ENCODE measurements around the gene GIMAP8.
"Not testable (repeated sequence)": the region's sequence is repeated elsewhere in the genome, so short reads cannot be mapped to it uniquely, and the experiment has no call there.

Gene GIMAP8

DNA sequence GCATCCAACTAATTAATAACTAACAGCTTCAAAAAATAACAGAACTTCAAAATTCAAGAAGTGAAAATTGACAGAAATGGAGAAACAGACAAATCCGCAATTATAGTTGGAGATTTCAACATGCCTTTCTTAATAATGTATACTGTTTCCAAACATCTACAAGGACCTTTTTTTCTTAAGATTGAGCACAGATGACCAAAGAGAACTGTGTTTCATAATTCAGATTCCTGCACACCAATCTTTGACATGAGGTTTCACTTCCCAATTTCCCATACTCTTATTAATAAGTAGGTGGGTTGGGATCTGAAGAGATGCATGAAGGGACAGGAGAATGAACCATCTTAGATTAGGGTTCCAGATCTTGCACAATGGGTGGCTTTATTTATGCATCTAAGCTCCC is 39.4 kb downstream of the GIMAP8 start:
- no peak for TF ChIP-seq EZH2 (IDR thresholded peaks at IDR 0.05; ENCODE audit: borderline replicate concordance, low read length)
- no peak for TF ChIP-seq CTCF (IDR thresholded peaks at IDR 0.05; ENCODE audit: low read length)
- Histone ChIP-seq H3K4me3 (ENCODE audit: low read depth, low read length, poor library complexity, severe bottlenecking) (no peak overlapping the region), H3F3A (ENCODE audit: insufficient read depth, low read length) (no peaks in the 10 kb centered on the region), H3K27me3 (ENCODE audit: insufficient read depth, low read length) (no peaks in the 10 kb centered on the region), H3K9me2 (ENCODE audit: low read depth, low read length) (peaks cover 3% of the 10 kb centered on the region), H3K79me2 (ENCODE audit: insufficient read depth, low read length) (no peaks in the 10 kb centered on the region), H3K9me3 (ENCODE audit: low read length) (no peaks in the 10 kb centered on the region), H3K9ac (ENCODE audit: low read length) (no peak overlapping the region), H3K36me3 (ENCODE audit: insufficient read depth, low read length) (no peaks in the 10 kb centered on the region), H3K27ac (ENCODE audit: low read depth, low read length, poor library complexity, severe bottlenecking) (no peak overlapping the region), H2AFZ (ENCODE audit: low read length) (no peak overlapping the region), H4K20me1 (ENCODE audit: insufficient read depth, low read length) (no peaks in the 10 kb centered on the region), H3K4me2 (ENCODE audit: low read length) (no peak overlapping the region), H3K4me1 (ENCODE audit: insufficient read depth, low read length, severe bottlenecking) (no peaks in the 10 kb centered on the region)

- not testable (repeated sequence) for H3K4me3 ChIP-seq (ENCODE audit: low read depth, low read length, poor library complexity, severe bottlenecking); H3K9ac ChIP-seq (ENCODE audit: low read length); H4K20me1 ChIP-seq (ENCODE audit: insufficient read depth, low read length); H3K79me2 ChIP-seq (ENCODE audit: insufficient read depth, low read length); H3K4me2 ChIP-seq (ENCODE audit: low read length); H3K4me1 ChIP-seq (ENCODE audit: insufficient read depth, low read length, severe bottlenecking); H3K27me3 ChIP-seq (ENCODE audit: insufficient read depth, low read length); H3K9me2 ChIP-seq (ENCODE audit: low read depth, low read length); H3K9me3 ChIP-seq (ENCODE audit: low read length); H3K36me3 ChIP-seq (ENCODE audit: insufficient read depth, low read length); H3K27ac ChIP-seq (ENCODE audit: low read depth, low read length, poor library complexity, severe bottlenecking); H2AFZ ChIP-seq (ENCODE audit: low read length); H3F3A ChIP-seq (ENCODE audit: insufficient read depth, low read length)
These were observed 43.0 kb downstream of the GIMAP8 start for GRCh38 chr7:150493442-150493841.

GRCh38 chr7:150502519-150502918 is 52.1 kb downstream of the GIMAP8 start:
- no peak overlapping the region for H3K27ac ChIP-seq (ENCODE audit: low read depth, low read length, poor library complexity, severe bottlenecking)
- TF ChIP-seq EZH2 (IDR thresholded peaks at IDR 0.05; ENCODE audit: borderline replicate concordance, low read length), result no peak
- TF ChIP-seq CTCF (IDR thresholded peaks at IDR 0.05; ENCODE audit: low read length), result no peak
- no peaks in the 10 kb centered on the region for H4K20me1 ChIP-seq (ENCODE audit: insufficient read depth, low read length)
- H3K79me2 ChIP-seq (ENCODE audit: insufficient read depth, low read length), result no peaks in the 10 kb centered on the region
- H3K9me2 ChIP-seq (ENCODE audit: low read depth, low read length), result no peaks in the 10 kb centered on the region
- no peak overlapping the region for H3K4me2 ChIP-seq (ENCODE audit: low read length)
- H3F3A ChIP-seq (ENCODE audit: insufficient read depth, low read length), result no peaks in the 10 kb centered on the region
- no peak overlapping the region for H3K9ac ChIP-seq (ENCODE audit: low read length)
- H3K4me3 ChIP-seq (ENCODE audit: low read depth, low read length, poor library complexity, severe bottlenecking), result no peak overlapping the region
- H3K9me3 ChIP-seq (ENCODE audit: low read length), result no peaks in the 10 kb centered on the region
- H3K36me3 ChIP-seq (ENCODE audit: insufficient read depth, low read length), result no peaks in the 10 kb centered on the region
- H2AFZ ChIP-seq (ENCODE audit: low read length), result no peak overlapping the region
- no peaks in the 10 kb centered on the region for H3K27me3 ChIP-seq (ENCODE audit: insufficient read depth, low read length)
- H3K4me1 ChIP-seq (ENCODE audit: insufficient read depth, low read length, severe bottlenecking), result no peaks in the 10 kb centered on the region

DNA sequence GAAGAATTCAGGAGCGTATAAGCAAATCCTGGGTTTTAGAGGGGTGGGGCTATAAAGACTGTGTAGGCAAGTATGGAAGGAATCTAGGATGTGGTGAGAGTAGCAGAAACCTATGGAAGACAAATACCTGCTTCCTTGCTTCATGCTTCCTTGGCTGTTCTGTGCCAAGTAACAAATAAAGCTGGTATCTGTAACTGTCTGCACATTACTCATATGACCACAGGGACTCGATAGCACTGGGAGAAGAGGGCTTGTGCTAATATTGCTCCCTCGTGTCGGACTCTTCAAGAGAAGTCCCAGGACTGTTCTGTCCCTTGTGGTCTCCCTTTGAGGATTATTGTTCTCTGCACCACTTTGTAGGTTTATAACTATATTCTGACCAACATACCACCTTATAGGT is 52.7 kb downstream of the GIMAP8 start:
- Histone ChIP-seq H3K36me3 (ENCODE audit: insufficient read depth, low read length) (no peaks in the 10 kb centered on the region), H4K20me1 (ENCODE audit: insufficient read depth, low read length) (no peaks in the 10 kb centered on the region), H3F3A (ENCODE audit: insufficient read depth, low read length) (no peaks in the 10 kb centered on the region), H3K4me2 (ENCODE audit: low read length) (no peak overlapping the region), H3K9me2 (ENCODE audit: low read depth, low read length) (no peaks in the 10 kb centered on the region), H2AFZ (ENCODE audit: low read length) (no peak overlapping the region), H3K4me1 (ENCODE audit: insufficient read depth, low read length, severe bottlenecking) (no peaks in the 10 kb centered on the region), H3K9ac (ENCODE audit: low read length) (no peak overlapping the region), H3K79me2 (ENCODE audit: insufficient read depth, low read length) (no peaks in the 10 kb centered on the region), H3K27ac (ENCODE audit: low read depth, low read length, poor library complexity, severe bottlenecking) (no peak overlapping the region), H3K4me3 (ENCODE audit: low read depth, low read length, poor library complexity, severe bottlenecking) (no peak overlapping the region), H3K27me3 (ENCODE audit: insufficient read depth, low read length) (no peaks in the 10 kb centered on the region), H3K9me3 (ENCODE audit: low read length) (no peaks in the 10 kb centered on the region)
- no peak for TF ChIP-seq CTCF (IDR thresholded peaks at IDR 0.05; ENCODE audit: low read length)
- no peak for TF ChIP-seq EZH2 (IDR thresholded peaks at IDR 0.05; ENCODE audit: borderline replicate concordance, low read length)

All from OCI-LY1 (cell line).